HepG2 (cell line): ENCODE results near the gene CD19. TPM values are rescaled to one million over a fixed set of nuclear protein-coding genes. Genes with fewer than 3 reads are reported as not detected.
A peak's percentile ranks its signal among the peaks of the same experiment; 100 is the strongest.

Experiments used
- BATF2 ChIP-seq: sonication (generic); formaldehyde crosslinking; IDR thresholded peaks from 2 replicates; pipeline ENCODE4 v1.8.0; 2022; ENCODE audit warnings: mild to moderate bottlenecking, missing genetic modification reagents, moderate library complexity
- CSRNP1 ChIP-seq: sonication (generic); formaldehyde crosslinking; IDR thresholded peaks from 2 replicates; pipeline ENCODE4 v1.8.1; 2023; ENCODE audit warnings: mild to moderate bottlenecking, missing genetic modification reagents
- EED ChIP-seq: sonication (generic); formaldehyde crosslinking; IDR thresholded peaks from 2 replicates; pipeline ENCODE4 v1.5.0; 2020; ENCODE audit warnings: mild to moderate bottlenecking, missing genetic modification reagents
- ETS1 ChIP-seq: sonication (generic); formaldehyde crosslinking; IDR thresholded peaks from 2 replicates; pipeline ENCODE4 v1.4.0; 2020; ENCODE audit warnings: missing genetic modification reagents
- FOXP1 ChIP-seq, 2 experiments: fragments of 450-650 bp in 1 of 2; IDR thresholded peaks; 2 replicates each; pipeline ENCODE4 v1.6.1; 2017 to 2018; ENCODE audit warnings: antibody characterized with exemption in 1 of 2
- GATAD2A ChIP-seq: IDR thresholded peaks from 2 replicates; pipeline ENCODE4 v1.6.1; 2016
- HNF4A ChIP-seq: sonication (generic); formaldehyde crosslinking; IDR thresholded peaks from 2 replicates; pipeline ENCODE4 v1.4.0; 2020; ENCODE audit warnings: missing genetic modification reagents
- HOXA5 ChIP-seq: sonication (generic); formaldehyde crosslinking; IDR thresholded peaks from 2 replicates; pipeline ENCODE4 v1.4.0; 2020; ENCODE audit warnings: missing genetic modification reagents
- MAZ ChIP-seq, 2 experiments: sonication (generic) in 1 of 2; formaldehyde crosslinking in 1 of 2; IDR thresholded peaks; 2 replicates each; pipeline versions ENCODE4 v1.5.0 to v1.6.1; 2012 to 2020; ENCODE audit warnings: low read depth in 2 of 2, mild to moderate bottlenecking in 2 of 2, borderline replicate concordance in 1 of 2, improper control_type of control experiment in 1 of 2, low read length in 1 of 2, missing genetic modification reagents in 1 of 2, moderate library complexity in 1 of 2
- NKX3-1 ChIP-seq: sonication (generic); formaldehyde crosslinking; IDR thresholded peaks from 2 replicates; pipeline ENCODE4 v1.5.0; 2020; ENCODE audit warnings: missing genetic modification reagents
- NRL ChIP-seq: sonication (generic); formaldehyde crosslinking; IDR thresholded peaks from 2 replicates; pipeline ENCODE4 v1.5.0; 2020; ENCODE audit warnings: missing genetic modification reagents, mild to moderate bottlenecking, moderate library complexity, borderline replicate concordance
- PRPF4 ChIP-seq: fragments of 200-400 bp; formaldehyde crosslinking; IDR thresholded peaks from 2 replicates; pipeline ENCODE4 v1.6.1; 2016; ENCODE audit warnings: low read length, low read depth; ENCODE audit not compliant: poor library complexity, severe bottlenecking
- RAD21 ChIP-seq: fragments of 450-650 bp; formaldehyde crosslinking; IDR thresholded peaks from 2 replicates; pipeline ENCODE4 v1.5.0; 2020; ENCODE audit warnings: mild to moderate bottlenecking
- SALL1 ChIP-seq: sonication (generic); formaldehyde crosslinking; IDR thresholded peaks from 2 replicates; pipeline ENCODE4 v1.8.0; 2022; ENCODE audit warnings: mild to moderate bottlenecking, missing genetic modification reagents
- SIX4 ChIP-seq: sonication (generic); formaldehyde crosslinking; IDR thresholded peaks from 2 replicates; pipeline ENCODE4 v1.4.0; 2020; ENCODE audit warnings: missing genetic modification reagents
- SMC3 ChIP-seq: IDR thresholded peaks from 2 replicates; pipeline ENCODE4 v1.6.1; 2011; ENCODE audit warnings: low read length, improper control_type of control experiment
- TRIM24 ChIP-seq: sonication (generic); formaldehyde crosslinking; IDR thresholded peaks from 2 replicates; pipeline ENCODE4 v1.8.0; 2022; ENCODE audit warnings: mild to moderate bottlenecking, missing genetic modification reagents
- XRCC5 ChIP-seq: fragments of 200-400 bp; formaldehyde crosslinking; optimal IDR thresholded peaks from 2 replicates; pipeline ENCODE3; 2017; ENCODE audit warnings: mild to moderate bottlenecking, low read length
- ZNF333 ChIP-seq: sonication (generic); formaldehyde crosslinking; IDR thresholded peaks from 2 replicates; pipeline ENCODE4 v1.4.0; 2020; ENCODE audit warnings: mild to moderate bottlenecking, missing genetic modification reagents, borderline replicate concordance
- ZNF605 ChIP-seq: sonication (generic); formaldehyde crosslinking; IDR thresholded peaks from 2 replicates; pipeline ENCODE4 v1.8.0; 2022; ENCODE audit warnings: mild to moderate bottlenecking, missing genetic modification reagents
- polyA plus RNA-seq, 8 experiments: library from polyadenylated mRNA; depleted of rRNA in 3 of 8; stranded (reverse) in 7 of 8; unstranded in 1 of 8; fragments of >200 nt; fragmentation: Illumina TruSeq in 4 of 8; extraction: Trizol in 4 of 8; gene quantifications; 2 replicates each; pipeline versions ENCODE4 v1.2.1 to v1.2.3, GENCODE V29; 2011 to 2016; ENCODE audit warnings: low read depth in 4 of 8, missing spikeins in 1 of 8, mixed read lengths in 1 of 8; ENCODE audit not compliant: insufficient read depth in 1 of 8
- total RNA-seq, 5 experiments: library from RNA; depleted of rRNA; stranded (reverse); fragments of >200 nt; fragmentation: Illumina TruSeq; extraction: Trizol; gene quantifications; 2 replicates each; pipeline ENCODE4 v1.2.3, GENCODE V29; 2016; ENCODE audit warnings: low read depth in 1 of 5
- TF ChIP-seq, protein P1 (sequence below): sonication (generic); formaldehyde crosslinking; IDR thresholded peaks from 2 replicates; pipeline ENCODE4 v1.4.0; 2020; ENCODE audit warnings: low read depth, mild to moderate bottlenecking, missing genetic modification reagents
- TF ChIP-seq, protein P2 (sequence below): sonication (generic); formaldehyde crosslinking; IDR thresholded peaks from 2 replicates; pipeline ENCODE4 v1.4.0; 2020; ENCODE audit warnings: missing genetic modification reagents
- TF ChIP-seq, protein P3 (sequence below): sonication (generic); formaldehyde crosslinking; IDR thresholded peaks from 2 replicates; pipeline ENCODE4 v1.4.0; 2020; ENCODE audit warnings: missing genetic modification reagents; ENCODE audit errors: not compliant biosample characterization

Gene CD19
- total and polyA plus RNA-seq, 2 of the 13 experiments (the other 11 are each of a cell fraction or from before 2014, with no cell fraction given) = 0.55 to 1.1 TPM

DNA sequence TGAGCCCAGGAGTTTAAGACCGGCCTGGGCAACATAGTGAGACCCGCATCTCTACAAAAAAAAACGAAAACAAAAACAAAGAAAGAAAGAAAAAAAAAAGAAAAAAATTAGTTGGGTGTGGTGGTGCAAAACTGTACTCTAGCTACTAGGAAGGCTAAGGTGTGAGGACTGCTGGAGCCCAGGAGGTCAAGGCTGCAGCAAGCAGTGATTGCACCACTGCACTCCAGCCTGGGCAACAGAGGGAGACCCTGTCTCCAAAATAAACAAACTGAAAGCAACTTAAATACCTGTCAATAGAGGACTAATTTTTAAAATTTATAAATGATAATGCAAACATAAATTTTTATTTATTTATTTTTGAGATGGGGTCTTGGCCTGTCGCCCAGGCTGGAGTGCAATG is 36.2 kb upstream of the CD19 start (continued):
- TF ChIP-seq, protein P1, sequence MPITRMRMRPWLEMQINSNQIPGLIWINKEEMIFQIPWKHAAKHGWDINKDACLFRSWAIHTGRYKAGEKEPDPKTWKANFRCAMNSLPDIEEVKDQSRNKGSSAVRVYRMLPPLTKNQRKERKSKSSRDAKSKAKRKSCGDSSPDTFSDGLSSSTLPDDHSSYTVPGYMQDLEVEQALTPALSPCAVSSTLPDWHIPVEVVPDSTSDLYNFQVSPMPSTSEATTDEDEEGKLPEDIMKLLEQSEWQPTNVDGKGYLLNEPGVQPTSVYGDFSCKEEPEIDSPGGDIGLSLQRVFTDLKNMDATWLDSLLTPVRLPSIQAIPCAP (CRISPR knock-in tag) = no peak
- TF ChIP-seq NKX3-1 = no peak
- peak; percentile 86 for TF ChIP-seq SALL1 (CRISPR knock-in tag)
- TF ChIP-seq ZNF333 (CRISPR knock-in tag) = no peak
- TF ChIP-seq HNF4A (CRISPR knock-in tag) = peak; percentile 62
- TF ChIP-seq ETS1 = no peak
- no peak for TF ChIP-seq XRCC5
- TF ChIP-seq CSRNP1 = no peak
- TF ChIP-seq, protein P2, sequence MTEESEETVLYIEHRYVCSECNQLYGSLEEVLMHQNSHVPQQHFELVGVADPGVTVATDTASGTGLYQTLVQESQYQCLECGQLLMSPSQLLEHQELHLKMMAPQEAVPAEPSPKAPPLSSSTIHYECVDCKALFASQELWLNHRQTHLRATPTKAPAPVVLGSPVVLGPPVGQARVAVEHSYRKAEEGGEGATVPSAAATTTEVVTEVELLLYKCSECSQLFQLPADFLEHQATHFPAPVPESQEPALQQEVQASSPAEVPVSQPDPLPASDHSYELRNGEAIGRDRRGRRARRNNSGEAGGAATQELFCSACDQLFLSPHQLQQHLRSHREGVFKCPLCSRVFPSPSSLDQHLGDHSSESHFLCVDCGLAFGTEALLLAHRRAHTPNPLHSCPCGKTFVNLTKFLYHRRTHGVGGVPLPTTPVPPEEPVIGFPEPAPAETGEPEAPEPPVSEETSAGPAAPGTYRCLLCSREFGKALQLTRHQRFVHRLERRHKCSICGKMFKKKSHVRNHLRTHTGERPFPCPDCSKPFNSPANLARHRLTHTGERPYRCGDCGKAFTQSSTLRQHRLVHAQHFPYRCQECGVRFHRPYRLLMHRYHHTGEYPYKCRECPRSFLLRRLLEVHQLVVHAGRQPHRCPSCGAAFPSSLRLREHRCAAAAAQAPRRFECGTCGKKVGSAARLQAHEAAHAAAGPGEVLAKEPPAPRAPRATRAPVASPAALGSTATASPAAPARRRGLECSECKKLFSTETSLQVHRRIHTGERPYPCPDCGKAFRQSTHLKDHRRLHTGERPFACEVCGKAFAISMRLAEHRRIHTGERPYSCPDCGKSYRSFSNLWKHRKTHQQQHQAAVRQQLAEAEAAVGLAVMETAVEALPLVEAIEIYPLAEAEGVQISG (CRISPR knock-in tag) = peak; percentile 57; the same call in 1 of the 2 replicates
- no peak for TF ChIP-seq TRIM24 (CRISPR knock-in tag)
- no peak for TF ChIP-seq MAZ (IDR thresholded peaks at IDR 0.05; ENCODE audit: borderline replicate concordance, low read depth, low read length)
- no peak for TF ChIP-seq MAZ (CRISPR knock-in tag; IDR thresholded peaks at IDR 0.05; ENCODE audit: low read depth)
- no peak for TF ChIP-seq EED (CRISPR knock-in tag)
- TF ChIP-seq RAD21 (CRISPR knock-in tag) = 0 out of 2 replicates have a peak, but pooled peaks have one; percentile 14
- peak; percentile 42; the same call in 1 of the 2 replicates for TF ChIP-seq GATAD2A
- TF ChIP-seq, protein P3, sequence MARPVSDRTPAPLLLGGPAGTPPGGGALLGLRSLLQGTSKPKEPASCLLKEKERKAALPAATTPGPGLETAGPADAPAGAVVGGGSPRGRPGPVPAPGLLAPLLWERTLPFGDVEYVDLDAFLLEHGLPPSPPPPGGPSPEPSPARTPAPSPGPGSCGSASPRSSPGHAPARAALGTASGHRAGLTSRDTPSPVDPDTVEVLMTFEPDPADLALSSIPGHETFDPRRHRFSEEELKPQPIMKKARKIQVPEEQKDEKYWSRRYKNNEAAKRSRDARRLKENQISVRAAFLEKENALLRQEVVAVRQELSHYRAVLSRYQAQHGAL (CRISPR knock-in tag) = no peak
- no peak for TF ChIP-seq BATF2 (CRISPR knock-in tag)
- no peak for TF ChIP-seq HOXA5
- TF ChIP-seq SMC3 = no peak
- no peak for TF ChIP-seq PRPF4
- TF ChIP-seq FOXP1 (IDR thresholded peaks at IDR 0.05) = no peak
- peak; percentile 31; the same call in 1 of the 2 replicates for TF ChIP-seq FOXP1 (CRISPR knock-in tag; IDR thresholded peaks at IDR 0.05)
- no peak for TF ChIP-seq SIX4
- no peak for TF ChIP-seq ZNF605
- no peak for TF ChIP-seq NRL (CRISPR knock-in tag)
